HG03196 (cell line): ENCODE results near the gene BBOF1.
"Not testable (repeated sequence)": the region's sequence is repeated elsewhere in the genome, so short reads cannot be mapped to it uniquely, and the experiment has no call there.

Experiments used
- ATAC-seq: cut with Tn5 transposase; IDR thresholded peaks from one replicate; pipeline ENCODE4 v1.9.1; 2021; ENCODE audit not compliant: unreplicated experiment

Gene BBOF1

DNA sequence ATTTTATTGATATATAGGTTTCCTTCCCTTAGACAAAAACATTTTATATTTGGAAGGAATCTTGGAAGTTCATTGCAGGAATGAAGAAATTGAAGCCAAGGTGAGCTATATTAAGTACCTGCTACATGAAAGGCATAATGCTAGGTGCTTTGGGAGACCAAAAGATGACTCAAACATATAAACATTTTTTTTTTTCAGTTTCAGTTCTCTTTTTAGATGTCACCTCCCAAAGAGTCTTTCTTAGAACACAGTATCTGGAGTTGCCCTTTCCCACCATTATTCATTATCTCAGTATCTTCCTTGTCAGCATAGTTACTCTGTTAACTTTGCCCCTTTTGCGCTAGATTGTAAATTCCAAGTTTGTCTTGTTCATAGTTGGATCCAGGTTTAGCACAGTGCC lies 66.7 kb downstream of the BBOF1 start:
- ATAC-seq: no peak

GRCh38 chr14:74089251-74090020 lies 70.3 kb downstream of the BBOF1 start:
- no peak for ATAC-seq

DNA sequence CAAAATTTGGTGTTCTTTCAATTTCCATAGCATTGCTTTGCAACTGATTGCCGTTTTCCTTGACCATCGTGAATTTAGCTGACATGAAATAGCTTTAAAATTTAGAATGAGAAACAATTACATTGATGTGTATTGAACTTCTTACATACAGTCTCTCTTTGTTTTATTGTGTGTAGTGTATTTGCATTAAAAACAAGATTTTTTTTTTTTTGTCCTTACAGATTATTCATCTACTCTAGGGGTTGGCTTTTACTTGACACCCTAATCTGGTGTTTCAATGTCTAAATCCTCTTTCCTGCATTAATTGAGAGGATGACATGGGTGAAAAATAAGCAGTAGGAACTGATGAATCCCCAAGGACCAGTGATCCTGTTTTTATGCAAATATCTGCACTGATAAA lies 86.2 kb downstream of the BBOF1 start:
- ATAC-seq: no peak

- ATAC-seq: no peak
Measured at GRCh38 chr14:74109369-74109768, 90.2 kb downstream of the BBOF1 start.

DNA sequence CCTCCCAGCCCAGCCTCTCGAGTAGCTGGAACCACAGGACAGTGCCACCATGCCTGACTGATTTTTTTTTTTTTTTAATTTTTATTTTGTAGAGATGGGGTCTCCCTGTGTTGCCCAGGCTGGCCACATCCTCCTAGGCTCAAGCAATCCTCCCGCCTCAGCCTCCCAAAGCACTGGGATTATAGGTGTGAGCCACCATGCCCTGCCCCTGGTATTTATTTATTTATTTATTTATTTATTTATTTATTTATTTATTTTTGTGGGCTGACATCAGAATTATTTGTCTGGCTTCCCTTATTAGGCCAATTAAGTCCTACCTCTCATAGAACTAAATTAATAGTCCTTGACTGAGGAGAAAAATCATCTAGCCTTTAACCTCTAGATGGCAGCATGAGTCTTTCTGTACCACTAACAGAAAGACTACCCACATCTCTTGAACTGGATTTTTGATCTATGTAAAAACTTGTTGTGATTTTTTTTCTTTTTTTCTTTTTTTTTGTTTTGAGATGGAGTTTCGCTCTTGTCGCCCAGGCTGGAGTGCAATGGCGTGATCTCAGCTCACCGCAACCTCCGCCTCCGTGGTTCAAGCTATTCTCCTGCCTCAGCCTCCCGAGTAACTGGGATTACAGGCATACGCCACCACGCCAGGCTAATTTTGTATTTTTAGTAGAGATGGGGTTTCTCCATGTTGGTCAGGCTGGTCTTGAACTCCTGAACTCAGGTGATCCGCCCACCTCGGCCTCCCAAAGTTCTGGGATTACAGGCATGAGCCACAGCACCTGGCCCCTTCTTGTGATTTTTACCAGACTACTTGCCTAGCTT lies 92.5 kb downstream of the BBOF1 start:
- not testable (repeated sequence) for ATAC-seq
